GM23338 (cell line): ENCODE measurements around the gene LILRB5. TPM values are rescaled to one million over a fixed set of nuclear protein-coding genes. Genes with fewer than 3 reads are reported as not detected.
A peak's percentile ranks its signal among the peaks of the same experiment; 100 is the strongest.
"Not testable (repeated sequence)": the region's sequence is repeated elsewhere in the genome, so short reads cannot be mapped to it uniquely, and the experiment has no call there.

Experiments
- ATAC-seq: fragments of 200-7000 bp; cut with Tn5 transposase; 3 replicates; pipeline ENCODE4 v1.9.1; 2020
- DNase-seq: peaks from one replicate; pipeline ENCODE4 v3.0.0-alpha.2; 2015; ENCODE audit warnings: low spot score
- H2AFZ ChIP-seq: fragments of 200-600 bp; sonication (generic); 2 replicates; pipeline ENCODE4 v1.8.0; 2016; ENCODE audit warnings: antibody characterized with exemption, mild to moderate bottlenecking, moderate library complexity
- H3F3A ChIP-seq: fragments of 200-600 bp; sonication (generic); replicated peaks from 2 replicates; pipeline ENCODE4 v1.8.0; 2017; ENCODE audit warnings: antibody characterized with exemption, mixed run types, low read depth
- H3K27ac ChIP-seq: fragments of 200-600 bp; sonication (generic); 2 replicates; pipeline ENCODE4 v1.6.1; 2016; ENCODE audit warnings: low read depth
- H3K27me3 ChIP-seq: fragments of 200-600 bp; sonication (generic); 2 replicates; pipeline ENCODE4 v1.8.0; 2016; ENCODE audit warnings: mild to moderate bottlenecking, mixed run types, moderate library complexity; ENCODE audit not compliant: insufficient read depth
- H3K36me3 ChIP-seq: fragments of 200-600 bp; sonication (generic); 2 replicates; pipeline ENCODE4 v1.8.0; 2016; ENCODE audit warnings: mild to moderate bottlenecking; ENCODE audit not compliant: insufficient read depth
- H3K4me1 ChIP-seq: fragments of 200-600 bp; sonication (generic); 2 replicates; pipeline ENCODE4 v1.8.0; 2016; ENCODE audit warnings: mild to moderate bottlenecking, moderate library complexity; ENCODE audit not compliant: insufficient read depth
- H3K4me2 ChIP-seq: fragments of 200-600 bp; sonication (generic); 2 replicates; pipeline ENCODE4 v1.7.1; 2017; ENCODE audit warnings: mixed run types
- H3K4me3 ChIP-seq: fragments of 200-600 bp; sonication (generic); 2 replicates; pipeline ENCODE4 v1.6.1; 2016; ENCODE audit warnings: mixed run types
- H3K79me2 ChIP-seq: fragments of 200-600 bp; sonication (generic); replicated peaks from 2 replicates; pipeline ENCODE4 v1.8.0; 2017; ENCODE audit warnings: mild to moderate bottlenecking; ENCODE audit not compliant: insufficient read depth
- H3K9me2 ChIP-seq: fragments of 200-600 bp; sonication (generic); 2 replicates; pipeline ENCODE4 v1.8.0; 2017; ENCODE audit not compliant: insufficient read depth
- H4K20me1 ChIP-seq: fragments of 200-600 bp; sonication (generic); replicated peaks from 2 replicates; pipeline ENCODE4 v1.8.0; 2017; ENCODE audit warnings: mild to moderate bottlenecking; ENCODE audit not compliant: insufficient read depth
- H3K27ac Mint-ChIP-seq: 2 replicates; pipeline ENCODE4 v1.8.0; 2020; ENCODE audit warnings: inconsistent platforms, mild to moderate bottlenecking, moderate library complexity, mixed read lengths
- H3K27me3 Mint-ChIP-seq: 3 replicates; pipeline ENCODE4 v1.8.0; 2022; ENCODE audit warnings: low read depth, mild to moderate bottlenecking, moderate library complexity, mixed read lengths, inconsistent platforms; ENCODE audit not compliant: insufficient read depth, poor library complexity
- H3K36me3 Mint-ChIP-seq: 3 replicates; pipeline ENCODE4 v1.8.0; 2021; ENCODE audit warnings: low read depth, mild to moderate bottlenecking, inconsistent platforms, moderate library complexity, mixed read lengths
- H3K4me1 Mint-ChIP-seq: 3 replicates; pipeline ENCODE4 v1.8.0; 2020; ENCODE audit warnings: mild to moderate bottlenecking, inconsistent platforms, mixed read lengths
- H3K4me3 Mint-ChIP-seq: 3 replicates; pipeline ENCODE4 v1.8.0; 2021; ENCODE audit warnings: moderate library complexity, mild to moderate bottlenecking, inconsistent platforms, mixed read lengths
- H3K9me3 Mint-ChIP-seq: 3 replicates; pipeline ENCODE4 v1.8.0; 2020; ENCODE audit warnings: moderate library complexity, mild to moderate bottlenecking, inconsistent platforms, mixed read lengths
- CREB1 ChIP-seq: fragments of 250-450 bp; sonication (Bioruptor Pico); IDR thresholded peaks from 2 replicates; pipeline ENCODE4 v1.5.0; 2020; ENCODE audit warnings: low read depth, mild to moderate bottlenecking, moderate library complexity
- EZH2 ChIP-seq: fragments of 200-600 bp; sonication (generic); IDR thresholded peaks from one replicate; pipeline ENCODE4 v1.8.0; 2017; ENCODE audit warnings: antibody characterized with exemption, mild to moderate bottlenecking, low read depth; ENCODE audit not compliant: unreplicated experiment
- JUNB ChIP-seq: IDR thresholded peaks from one replicate; pipeline ENCODE4 v1.6.1; 2016; ENCODE audit warnings: antibody characterized with exemption; ENCODE audit not compliant: unreplicated experiment
- POLR2AphosphoS5 ChIP-seq: IDR thresholded peaks from 2 replicates; pipeline ENCODE4 v1.6.1; 2016; ENCODE audit warnings: antibody characterized with exemption, low read depth
- STAT1 ChIP-seq: IDR thresholded peaks from one replicate; pipeline ENCODE4 v1.6.1; 2016; ENCODE audit warnings: antibody characterized with exemption; ENCODE audit not compliant: unreplicated experiment
- ZNF331 ChIP-seq: fragments of 250-450 bp; sonication (Bioruptor Pico); IDR thresholded peaks from 2 replicates; pipeline ENCODE4 v1.5.0; 2020; ENCODE audit warnings: low read depth, mild to moderate bottlenecking, moderate library complexity
- polyA plus RNA-seq: library from polyadenylated mRNA; unstranded; fragments of >200 nt; fragmentation: Nextera tagmentation; extraction: Ambion mirVana; gene quantifications from 2 replicates; pipeline ENCODE4 v1.2.1, GENCODE V29; 2016
- total RNA-seq: library from RNA; depleted of rRNA; stranded (reverse); fragments of >200 nt; shearing (Covaris generic); gene quantifications from 2 replicates; pipeline ENCODE4 v1.2.3, GENCODE V29; 2014
- TF ChIP-seq, protein P1 (sequence below), 2 experiments: fragments of 200-600 bp in 1 of 2; sonication (generic) in 1 of 2; conservative IDR thresholded peaks; 2 replicates each; pipeline versions ENCODE4 v1.5.1 to v1.6.1; 2016 to 2017; ENCODE audit warnings: antibody characterized with exemption in 2 of 2, low read depth in 2 of 2, mild to moderate bottlenecking in 2 of 2, moderate library complexity in 1 of 2

The LILRB5 gene
- total and polyA plus RNA-seq, 2 experiments from 2014 or later, result not detected

DNA sequence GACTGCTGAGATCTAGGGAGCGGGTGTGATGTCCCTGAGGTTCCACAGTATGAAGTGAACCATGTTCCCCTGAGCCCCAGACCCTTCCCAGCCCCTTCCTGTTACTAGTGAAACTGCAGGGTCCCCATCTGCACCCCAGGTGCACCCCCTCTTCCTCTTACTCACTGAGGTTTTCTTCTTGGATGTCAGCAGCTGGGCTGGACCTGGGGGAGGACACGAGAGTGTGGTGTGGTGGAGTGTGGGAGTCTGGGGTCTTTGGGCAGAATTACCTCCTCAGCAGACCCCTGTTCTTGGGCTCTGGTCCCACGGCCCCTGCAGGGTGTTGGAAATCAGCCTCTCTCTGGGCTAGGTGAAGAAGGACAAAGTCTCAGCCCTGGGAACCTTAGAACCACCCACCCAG is 11.1 kb downstream of the LILRB5 start:
- Mint-ChIP-seq H3K27ac (no peak overlapping the region), H3K4me3 (no peak overlapping the region), H3K9me3 (no peaks in the 10 kb centered on the region), H3K4me1 (no peaks in the 10 kb centered on the region), H3K36me3 (no peaks in the 10 kb centered on the region), H3K27me3 (no peaks in the 10 kb centered on the region)
- no peak for TF ChIP-seq POLR2AphosphoS5
- no peak for TF ChIP-seq ZNF331
- no peak for TF ChIP-seq EZH2
- TF ChIP-seq CREB1 (CRISPR knock-in tag), result no peak
- TF ChIP-seq, protein P1, sequence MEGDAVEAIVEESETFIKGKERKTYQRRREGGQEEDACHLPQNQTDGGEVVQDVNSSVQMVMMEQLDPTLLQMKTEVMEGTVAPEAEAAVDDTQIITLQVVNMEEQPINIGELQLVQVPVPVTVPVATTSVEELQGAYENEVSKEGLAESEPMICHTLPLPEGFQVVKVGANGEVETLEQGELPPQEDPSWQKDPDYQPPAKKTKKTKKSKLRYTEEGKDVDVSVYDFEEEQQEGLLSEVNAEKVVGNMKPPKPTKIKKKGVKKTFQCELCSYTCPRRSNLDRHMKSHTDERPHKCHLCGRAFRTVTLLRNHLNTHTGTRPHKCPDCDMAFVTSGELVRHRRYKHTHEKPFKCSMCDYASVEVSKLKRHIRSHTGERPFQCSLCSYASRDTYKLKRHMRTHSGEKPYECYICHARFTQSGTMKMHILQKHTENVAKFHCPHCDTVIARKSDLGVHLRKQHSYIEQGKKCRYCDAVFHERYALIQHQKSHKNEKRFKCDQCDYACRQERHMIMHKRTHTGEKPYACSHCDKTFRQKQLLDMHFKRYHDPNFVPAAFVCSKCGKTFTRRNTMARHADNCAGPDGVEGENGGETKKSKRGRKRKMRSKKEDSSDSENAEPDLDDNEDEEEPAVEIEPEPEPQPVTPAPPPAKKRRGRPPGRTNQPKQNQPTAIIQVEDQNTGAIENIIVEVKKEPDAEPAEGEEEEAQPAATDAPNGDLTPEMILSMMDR (conservative IDR thresholded peaks at IDR 0.05; ENCODE audit: low read depth in 2 of 2), result no peak
- no peak for TF ChIP-seq JUNB
- TF ChIP-seq STAT1, result no peak
- Histone ChIP-seq H3K79me2 (no peaks in the 10 kb centered on the region), H4K20me1 (no peaks in the 10 kb centered on the region), H3K27me3 (no peaks in the 10 kb centered on the region), H3K27ac (no peak overlapping the region), H3F3A (no peaks in the 10 kb centered on the region), H3K4me3 (no peak overlapping the region), H3K9me2 (no peaks in the 10 kb centered on the region), H2AFZ (no peak overlapping the region), H3K36me3 (no peaks in the 10 kb centered on the region), H3K4me2 (no peak overlapping the region), H3K4me1 (no peaks in the 10 kb centered on the region)
- DNase-seq (no peak), ATAC-seq (no peak; the same call in 2 of the 3 replicates)

DNA sequence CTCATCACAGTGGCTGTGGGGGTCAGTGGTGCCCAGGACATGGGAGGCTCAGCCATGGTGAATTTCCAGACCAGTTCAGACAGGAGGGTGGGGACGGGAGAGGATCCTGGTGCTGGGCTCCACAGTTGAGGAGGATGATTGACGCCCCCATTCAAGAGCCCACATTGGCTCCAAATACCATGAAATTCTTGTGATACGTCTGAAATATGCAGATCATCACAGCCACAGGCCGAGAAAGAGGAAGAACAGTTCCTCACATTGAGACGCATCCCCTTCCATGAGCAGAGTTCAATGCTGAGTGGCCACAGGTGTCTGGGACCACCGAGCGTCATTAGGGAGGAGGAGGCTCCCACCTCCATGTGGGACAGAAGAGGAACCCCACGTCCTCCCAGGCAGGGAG is 13.3 kb downstream of the LILRB5 start:
- not testable (repeated sequence) for H3K4me2 ChIP-seq, H3F3A ChIP-seq, H3K4me1 Mint-ChIP-seq, H4K20me1 ChIP-seq, H3K27ac Mint-ChIP-seq, H3K4me1 ChIP-seq, H3K4me3 ChIP-seq, ATAC-seq, H3K36me3 Mint-ChIP-seq, H3K9me3 Mint-ChIP-seq, H2AFZ ChIP-seq, H3K4me3 Mint-ChIP-seq, H3K9me2 ChIP-seq, DNase-seq, H3K27me3 Mint-ChIP-seq, H3K36me3 ChIP-seq, H3K27me3 ChIP-seq, H3K27ac ChIP-seq, H3K79me2 ChIP-seq

DNA sequence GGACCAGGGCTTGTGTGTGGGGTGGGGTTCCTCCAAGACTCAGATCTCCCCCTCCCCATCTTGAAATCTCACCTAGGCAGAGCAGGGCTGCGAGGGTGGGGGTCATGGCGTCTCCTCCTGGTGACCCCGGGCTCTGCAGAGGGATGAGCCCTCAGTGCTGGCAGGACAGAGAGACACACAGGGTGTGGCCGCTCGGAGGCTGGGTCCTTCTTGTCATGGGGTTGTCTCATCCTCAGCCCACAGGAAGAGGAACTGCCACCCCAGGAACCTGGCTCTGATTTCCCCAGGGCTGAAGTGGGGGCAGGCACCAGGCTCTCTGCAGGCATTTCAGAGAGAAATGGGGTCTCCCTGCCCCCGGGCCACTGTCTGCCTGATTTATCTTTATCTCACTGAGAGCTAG is 14.4 kb downstream of the LILRB5 start, which contains the start of gene LILRA6:
Gene LILRA6, minus strand, starts transcription at position 145 of the 400 bp plus-strand sequence.
- H3K79me2 ChIP-seq, H3K27me3 ChIP-seq, H3K4me2 ChIP-seq, H3K9me3 Mint-ChIP-seq, H2AFZ ChIP-seq, H3K9me2 ChIP-seq, H3K27me3 Mint-ChIP-seq, H3K27ac Mint-ChIP-seq, H3K4me3 Mint-ChIP-seq, DNase-seq, H4K20me1 ChIP-seq, H3K4me1 ChIP-seq, H3K36me3 ChIP-seq, H3K4me1 Mint-ChIP-seq, ATAC-seq, H3K4me3 ChIP-seq, H3K36me3 Mint-ChIP-seq, H3F3A ChIP-seq, H3K27ac ChIP-seq: not testable (repeated sequence)

DNA sequence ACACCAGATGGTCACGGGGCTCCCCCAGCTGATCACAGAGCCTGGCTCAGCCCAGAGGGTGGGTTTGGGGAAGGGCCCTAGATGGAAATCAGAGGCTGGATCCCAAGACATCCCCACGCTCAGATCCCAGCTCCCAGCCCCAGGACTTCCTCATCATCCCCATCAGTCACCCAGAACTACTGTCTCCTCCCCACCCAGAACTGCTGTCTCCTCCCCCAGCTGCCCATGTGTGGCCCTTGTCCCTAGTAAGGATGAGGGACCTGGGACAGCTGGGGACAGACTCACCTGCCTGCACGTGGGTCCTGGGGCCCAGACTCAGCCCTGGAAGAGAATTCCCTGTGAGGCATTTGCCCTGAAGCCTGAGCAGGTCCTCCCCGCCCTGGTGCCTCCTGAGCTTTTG is 14.8 kb downstream of the LILRB5 start:
- H3F3A ChIP-seq, H3K4me1 ChIP-seq, H3K79me2 ChIP-seq, H3K36me3 ChIP-seq, ATAC-seq, H3K27ac Mint-ChIP-seq, H3K4me2 ChIP-seq, H3K27me3 Mint-ChIP-seq, H4K20me1 ChIP-seq, H3K4me3 ChIP-seq, H3K27me3 ChIP-seq, H3K27ac ChIP-seq, H3K4me1 Mint-ChIP-seq, H3K9me3 Mint-ChIP-seq, DNase-seq, H3K36me3 Mint-ChIP-seq, H2AFZ ChIP-seq, H3K9me2 ChIP-seq, H3K4me3 Mint-ChIP-seq: not testable (repeated sequence)

DNA sequence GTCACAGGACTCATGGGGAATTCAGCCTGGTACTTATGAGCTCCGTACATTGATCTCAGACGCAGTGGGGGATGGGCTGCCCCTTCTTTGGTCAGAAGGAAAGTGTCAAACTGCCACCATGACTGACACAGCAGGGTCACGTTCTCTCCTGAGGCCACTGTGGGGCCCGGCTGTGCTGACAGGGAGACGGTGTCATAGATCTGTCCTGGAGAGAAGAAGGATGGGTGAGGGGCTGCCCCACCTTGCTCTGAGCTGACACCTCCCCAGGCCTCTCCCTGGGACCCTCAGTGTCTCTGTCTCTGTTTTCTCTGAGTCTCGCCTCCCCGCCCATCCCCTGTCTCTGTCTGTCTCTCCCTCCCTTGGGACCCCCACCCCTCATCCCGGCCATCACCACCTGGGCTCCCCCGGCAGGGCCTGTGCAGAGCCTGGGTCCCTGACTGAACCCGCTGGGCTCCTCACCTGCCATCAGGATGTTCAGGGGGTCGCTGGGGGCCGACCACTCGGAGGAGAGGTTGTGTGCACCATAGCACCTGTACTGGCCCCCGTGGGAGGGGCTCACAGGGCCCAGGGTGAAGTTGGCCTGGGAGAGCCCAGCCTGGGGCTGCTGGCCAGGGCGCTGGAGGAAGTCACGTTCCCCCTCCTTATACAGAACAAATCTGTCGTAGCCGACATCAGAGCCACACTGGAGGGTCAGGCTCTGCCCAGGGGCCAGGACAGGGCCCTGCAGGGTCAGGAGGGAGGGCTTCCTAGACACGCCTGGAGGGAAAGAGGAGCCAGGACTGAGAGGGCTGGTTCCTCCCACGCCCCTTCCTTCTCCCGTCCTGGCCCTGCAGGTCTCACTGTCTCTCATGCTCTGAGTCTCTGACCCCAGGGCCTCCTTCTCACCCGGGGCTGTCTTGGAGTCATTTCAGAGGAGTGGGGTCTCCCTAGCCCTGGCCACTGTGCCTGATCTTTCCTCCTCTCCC is 16.4 kb downstream of the LILRB5 start:
- not testable (repeated sequence) for H3K9me3 Mint-ChIP-seq, H3K27me3 Mint-ChIP-seq, H3K4me1 ChIP-seq, H3K27ac ChIP-seq, H3K4me3 Mint-ChIP-seq, H3K4me2 ChIP-seq, H3K27me3 ChIP-seq, H3K79me2 ChIP-seq, H3K9me2 ChIP-seq, H3K36me3 Mint-ChIP-seq, H2AFZ ChIP-seq, H3K36me3 ChIP-seq, H4K20me1 ChIP-seq, H3F3A ChIP-seq, H3K4me1 Mint-ChIP-seq, H3K4me3 ChIP-seq, DNase-seq, H3K27ac Mint-ChIP-seq
- ATAC-seq, result peak; percentile 12; the same call in 2 of the 3 replicates
